WTC11 (cell line): ENCODE measurements around the gene NFS1.
"Not testable (repeated sequence)": the region's sequence is repeated elsewhere in the genome, so short reads cannot be mapped to it uniquely, and the experiment has no call there.

Experiments used
- CREB1 ChIP-seq: sonication (generic); formaldehyde crosslinking; IDR thresholded peaks from 2 replicates; pipeline ENCODE4 v1.8.0; 2023; ENCODE audit warnings: mild to moderate bottlenecking, missing genetic modification reagents
- SP1 ChIP-seq: sonication (generic); formaldehyde crosslinking; conservative IDR thresholded peaks from 2 replicates; pipeline ENCODE4 v1.8.1; 2022; ENCODE audit warnings: missing genetic modification reagents
- TCF7 ChIP-seq: sonication (generic); formaldehyde crosslinking; IDR thresholded peaks from 2 replicates; pipeline ENCODE4 v1.8.0; 2022; ENCODE audit warnings: mild to moderate bottlenecking, low read depth, missing genetic modification reagents, moderate library complexity
- TF ChIP-seq, protein P1 (sequence below): fragments of 250-450 bp; sonication (Bioruptor Pico); IDR thresholded peaks from 2 replicates; pipeline ENCODE4 v1.9.0; 2021; ENCODE audit warnings: mild to moderate bottlenecking
- TF ChIP-seq, protein P2 (sequence below): fragments of 200-600 bp; IDR thresholded peaks from 2 replicates; pipeline ENCODE4 v1.8.0; 2022; ENCODE audit warnings: antibody characterized with exemption
- TF ChIP-seq, protein P3 (sequence below): sonication (generic); formaldehyde crosslinking; IDR thresholded peaks from 2 replicates; pipeline ENCODE4 v1.8.0; 2022; ENCODE audit warnings: mild to moderate bottlenecking, missing genetic modification reagents
- TF ChIP-seq, protein P4 (sequence below): sonication (generic); formaldehyde crosslinking; IDR thresholded peaks from 2 replicates; pipeline ENCODE4 v1.8.0; 2022; ENCODE audit warnings: mild to moderate bottlenecking, missing genetic modification reagents
- TF ChIP-seq, protein P5 (sequence below): sonication (generic); formaldehyde crosslinking; IDR thresholded peaks from 2 replicates; pipeline ENCODE4 v1.8.1; 2023; ENCODE audit warnings: mild to moderate bottlenecking, missing genetic modification reagents
- TF ChIP-seq, protein P6 (sequence below): sonication (generic); formaldehyde crosslinking; IDR thresholded peaks from 2 replicates; pipeline ENCODE4 v1.8.0; 2022; ENCODE audit warnings: mild to moderate bottlenecking, missing genetic modification reagents

DNA sequence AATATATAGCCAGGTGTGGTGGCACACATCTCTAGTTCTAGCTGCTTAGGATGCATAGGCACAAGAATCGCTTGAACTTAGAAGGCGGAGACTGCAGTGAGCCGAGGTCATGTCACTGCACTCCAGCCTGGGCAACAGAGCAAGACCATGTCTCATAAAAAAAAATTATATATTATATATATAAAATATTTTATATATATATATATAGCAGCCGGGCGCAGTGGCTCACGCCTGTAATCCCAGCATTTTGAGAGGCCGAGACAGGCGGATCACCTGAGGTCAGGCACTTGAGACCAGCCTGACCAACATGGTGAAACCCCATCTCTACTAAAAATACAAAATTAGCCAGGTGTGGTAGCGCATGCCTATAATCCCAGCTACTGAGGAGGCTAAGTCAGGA lies 13.8 kb downstream of the NFS1 start:
- TF ChIP-seq CREB1, TCF7, SP1 (CRISPR knock-in tag): not testable (repeated sequence)
- TF ChIP-seq, protein P1, sequence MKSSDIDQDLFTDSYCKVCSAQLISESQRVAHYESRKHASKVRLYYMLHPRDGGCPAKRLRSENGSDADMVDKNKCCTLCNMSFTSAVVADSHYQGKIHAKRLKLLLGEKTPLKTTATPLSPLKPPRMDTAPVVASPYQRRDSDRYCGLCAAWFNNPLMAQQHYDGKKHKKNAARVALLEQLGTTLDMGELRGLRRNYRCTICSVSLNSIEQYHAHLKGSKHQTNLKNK (CRISPR knock-in tag), result not testable (repeated sequence)
- TF ChIP-seq, protein P2, sequence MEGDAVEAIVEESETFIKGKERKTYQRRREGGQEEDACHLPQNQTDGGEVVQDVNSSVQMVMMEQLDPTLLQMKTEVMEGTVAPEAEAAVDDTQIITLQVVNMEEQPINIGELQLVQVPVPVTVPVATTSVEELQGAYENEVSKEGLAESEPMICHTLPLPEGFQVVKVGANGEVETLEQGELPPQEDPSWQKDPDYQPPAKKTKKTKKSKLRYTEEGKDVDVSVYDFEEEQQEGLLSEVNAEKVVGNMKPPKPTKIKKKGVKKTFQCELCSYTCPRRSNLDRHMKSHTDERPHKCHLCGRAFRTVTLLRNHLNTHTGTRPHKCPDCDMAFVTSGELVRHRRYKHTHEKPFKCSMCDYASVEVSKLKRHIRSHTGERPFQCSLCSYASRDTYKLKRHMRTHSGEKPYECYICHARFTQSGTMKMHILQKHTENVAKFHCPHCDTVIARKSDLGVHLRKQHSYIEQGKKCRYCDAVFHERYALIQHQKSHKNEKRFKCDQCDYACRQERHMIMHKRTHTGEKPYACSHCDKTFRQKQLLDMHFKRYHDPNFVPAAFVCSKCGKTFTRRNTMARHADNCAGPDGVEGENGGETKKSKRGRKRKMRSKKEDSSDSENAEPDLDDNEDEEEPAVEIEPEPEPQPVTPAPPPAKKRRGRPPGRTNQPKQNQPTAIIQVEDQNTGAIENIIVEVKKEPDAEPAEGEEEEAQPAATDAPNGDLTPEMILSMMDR, result not testable (repeated sequence)
- TF ChIP-seq, protein P3, sequence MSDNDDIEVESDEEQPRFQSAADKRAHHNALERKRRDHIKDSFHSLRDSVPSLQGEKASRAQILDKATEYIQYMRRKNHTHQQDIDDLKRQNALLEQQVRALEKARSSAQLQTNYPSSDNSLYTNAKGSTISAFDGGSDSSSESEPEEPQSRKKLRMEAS (CRISPR knock-in tag), result not testable (repeated sequence)
- TF ChIP-seq, protein P4, sequence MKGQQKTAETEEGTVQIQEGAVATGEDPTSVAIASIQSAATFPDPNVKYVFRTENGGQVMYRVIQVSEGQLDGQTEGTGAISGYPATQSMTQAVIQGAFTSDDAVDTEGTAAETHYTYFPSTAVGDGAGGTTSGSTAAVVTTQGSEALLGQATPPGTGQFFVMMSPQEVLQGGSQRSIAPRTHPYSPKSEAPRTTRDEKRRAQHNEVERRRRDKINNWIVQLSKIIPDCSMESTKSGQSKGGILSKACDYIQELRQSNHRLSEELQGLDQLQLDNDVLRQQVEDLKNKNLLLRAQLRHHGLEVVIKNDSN, result not testable (repeated sequence)
- TF ChIP-seq, protein P5, sequence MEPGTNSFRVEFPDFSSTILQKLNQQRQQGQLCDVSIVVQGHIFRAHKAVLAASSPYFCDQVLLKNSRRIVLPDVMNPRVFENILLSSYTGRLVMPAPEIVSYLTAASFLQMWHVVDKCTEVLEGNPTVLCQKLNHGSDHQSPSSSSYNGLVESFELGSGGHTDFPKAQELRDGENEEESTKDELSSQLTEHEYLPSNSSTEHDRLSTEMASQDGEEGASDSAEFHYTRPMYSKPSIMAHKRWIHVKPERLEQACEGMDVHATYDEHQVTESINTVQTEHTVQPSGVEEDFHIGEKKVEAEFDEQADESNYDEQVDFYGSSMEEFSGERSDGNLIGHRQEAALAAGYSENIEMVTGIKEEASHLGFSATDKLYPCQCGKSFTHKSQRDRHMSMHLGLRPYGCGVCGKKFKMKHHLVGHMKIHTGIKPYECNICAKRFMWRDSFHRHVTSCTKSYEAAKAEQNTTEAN (CRISPR knock-in tag), result not testable (repeated sequence)
- TF ChIP-seq, protein P6, sequence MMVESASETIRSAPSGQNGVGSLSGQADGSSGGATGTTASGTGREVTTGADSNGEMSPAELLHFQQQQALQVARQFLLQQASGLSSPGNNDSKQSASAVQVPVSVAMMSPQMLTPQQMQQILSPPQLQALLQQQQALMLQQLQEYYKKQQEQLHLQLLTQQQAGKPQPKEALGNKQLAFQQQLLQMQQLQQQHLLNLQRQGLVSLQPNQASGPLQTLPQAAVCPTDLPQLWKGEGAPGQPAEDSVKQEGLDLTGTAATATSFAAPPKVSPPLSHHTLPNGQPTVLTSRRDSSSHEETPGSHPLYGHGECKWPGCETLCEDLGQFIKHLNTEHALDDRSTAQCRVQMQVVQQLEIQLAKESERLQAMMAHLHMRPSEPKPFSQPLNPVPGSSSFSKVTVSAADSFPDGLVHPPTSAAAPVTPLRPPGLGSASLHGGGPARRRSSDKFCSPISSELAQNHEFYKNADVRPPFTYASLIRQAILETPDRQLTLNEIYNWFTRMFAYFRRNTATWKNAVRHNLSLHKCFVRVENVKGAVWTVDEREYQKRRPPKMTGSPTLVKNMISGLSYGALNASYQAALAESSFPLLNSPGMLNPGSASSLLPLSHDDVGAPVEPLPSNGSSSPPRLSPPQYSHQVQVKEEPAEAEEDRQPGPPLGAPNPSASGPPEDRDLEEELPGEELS (CRISPR knock-in tag), result not testable (repeated sequence)
